Panc1 (cell line): ENCODE results near the gene MYO1F.

Source experiments
- POLR2AphosphoS5 ChIP-seq: IDR thresholded peaks from 2 replicates; pipeline ENCODE4 v1.6.1; 2012; ENCODE audit warnings: mild to moderate bottlenecking, low read depth, low read length, moderate library complexity
- TF ChIP-seq, protein P1 (sequence below): fragments of 450-650 bp; IDR thresholded peaks from 2 replicates; pipeline ENCODE4 v1.5.1; 2017; ENCODE audit warnings: mild to moderate bottlenecking
- TF ChIP-seq, protein P2 (sequence below), 2 experiments: IDR thresholded peaks; 2 replicates each; pipeline ENCODE4 v1.6.1; 2011 to 2012; ENCODE audit warnings: low read depth in 2 of 2, control low read depth in 1 of 2, low read length in 1 of 2, mild to moderate bottlenecking in 1 of 2, moderate library complexity in 1 of 2; ENCODE audit not compliant: insufficient read depth in 1 of 2

DNA sequence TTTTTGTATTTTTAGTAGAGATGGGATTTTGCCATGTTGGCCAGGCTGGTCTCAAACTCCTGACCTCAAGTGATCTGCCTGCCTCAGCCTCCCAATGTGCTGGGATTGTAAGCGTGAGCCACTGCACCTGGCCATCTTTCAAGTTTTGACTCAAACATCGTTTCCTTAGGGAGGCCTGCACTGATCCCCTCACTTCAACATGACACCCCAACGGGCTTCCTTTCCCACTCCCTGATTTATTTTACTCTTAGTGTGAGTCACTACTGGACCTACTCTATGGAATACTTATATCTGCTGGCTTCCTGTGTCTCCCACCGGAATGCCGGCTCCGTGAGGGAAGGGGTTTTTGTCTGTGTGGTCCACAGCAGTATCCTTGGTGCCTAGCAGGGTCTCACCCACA is 37.8 kb upstream of the MYO1F start:
- TF ChIP-seq, protein P1, sequence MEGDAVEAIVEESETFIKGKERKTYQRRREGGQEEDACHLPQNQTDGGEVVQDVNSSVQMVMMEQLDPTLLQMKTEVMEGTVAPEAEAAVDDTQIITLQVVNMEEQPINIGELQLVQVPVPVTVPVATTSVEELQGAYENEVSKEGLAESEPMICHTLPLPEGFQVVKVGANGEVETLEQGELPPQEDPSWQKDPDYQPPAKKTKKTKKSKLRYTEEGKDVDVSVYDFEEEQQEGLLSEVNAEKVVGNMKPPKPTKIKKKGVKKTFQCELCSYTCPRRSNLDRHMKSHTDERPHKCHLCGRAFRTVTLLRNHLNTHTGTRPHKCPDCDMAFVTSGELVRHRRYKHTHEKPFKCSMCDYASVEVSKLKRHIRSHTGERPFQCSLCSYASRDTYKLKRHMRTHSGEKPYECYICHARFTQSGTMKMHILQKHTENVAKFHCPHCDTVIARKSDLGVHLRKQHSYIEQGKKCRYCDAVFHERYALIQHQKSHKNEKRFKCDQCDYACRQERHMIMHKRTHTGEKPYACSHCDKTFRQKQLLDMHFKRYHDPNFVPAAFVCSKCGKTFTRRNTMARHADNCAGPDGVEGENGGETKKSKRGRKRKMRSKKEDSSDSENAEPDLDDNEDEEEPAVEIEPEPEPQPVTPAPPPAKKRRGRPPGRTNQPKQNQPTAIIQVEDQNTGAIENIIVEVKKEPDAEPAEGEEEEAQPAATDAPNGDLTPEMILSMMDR, result no peak
- TF ChIP-seq POLR2AphosphoS5, result no peak
- TF ChIP-seq, protein P2, sequence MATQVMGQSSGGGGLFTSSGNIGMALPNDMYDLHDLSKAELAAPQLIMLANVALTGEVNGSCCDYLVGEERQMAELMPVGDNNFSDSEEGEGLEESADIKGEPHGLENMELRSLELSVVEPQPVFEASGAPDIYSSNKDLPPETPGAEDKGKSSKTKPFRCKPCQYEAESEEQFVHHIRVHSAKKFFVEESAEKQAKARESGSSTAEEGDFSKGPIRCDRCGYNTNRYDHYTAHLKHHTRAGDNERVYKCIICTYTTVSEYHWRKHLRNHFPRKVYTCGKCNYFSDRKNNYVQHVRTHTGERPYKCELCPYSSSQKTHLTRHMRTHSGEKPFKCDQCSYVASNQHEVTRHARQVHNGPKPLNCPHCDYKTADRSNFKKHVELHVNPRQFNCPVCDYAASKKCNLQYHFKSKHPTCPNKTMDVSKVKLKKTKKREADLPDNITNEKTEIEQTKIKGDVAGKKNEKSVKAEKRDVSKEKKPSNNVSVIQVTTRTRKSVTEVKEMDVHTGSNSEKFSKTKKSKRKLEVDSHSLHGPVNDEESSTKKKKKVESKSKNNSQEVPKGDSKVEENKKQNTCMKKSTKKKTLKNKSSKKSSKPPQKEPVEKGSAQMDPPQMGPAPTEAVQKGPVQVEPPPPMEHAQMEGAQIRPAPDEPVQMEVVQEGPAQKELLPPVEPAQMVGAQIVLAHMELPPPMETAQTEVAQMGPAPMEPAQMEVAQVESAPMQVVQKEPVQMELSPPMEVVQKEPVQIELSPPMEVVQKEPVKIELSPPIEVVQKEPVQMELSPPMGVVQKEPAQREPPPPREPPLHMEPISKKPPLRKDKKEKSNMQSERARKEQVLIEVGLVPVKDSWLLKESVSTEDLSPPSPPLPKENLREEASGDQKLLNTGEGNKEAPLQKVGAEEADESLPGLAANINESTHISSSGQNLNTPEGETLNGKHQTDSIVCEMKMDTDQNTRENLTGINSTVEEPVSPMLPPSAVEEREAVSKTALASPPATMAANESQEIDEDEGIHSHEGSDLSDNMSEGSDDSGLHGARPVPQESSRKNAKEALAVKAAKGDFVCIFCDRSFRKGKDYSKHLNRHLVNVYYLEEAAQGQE (IDR thresholded peaks at IDR 0.05; ENCODE audit: insufficient read depth in 1 of 2, low read depth in 2 of 2, low read length in 1 of 2), result no peak
